Neuron (in vitro differentiated cells): ENCODE measurements around the gene PMIS2.

ENCODE experiments used
- H2AFZ ChIP-seq: one replicate; pipeline ENCODE4 v1.6.1; 2013; ENCODE audit warnings: low read depth, mild to moderate bottlenecking, inconsistent platforms, low read length, moderate library complexity
- H3K27me3 ChIP-seq: one replicate; pipeline ENCODE4 v1.6.1; 2013; ENCODE audit warnings: low read length; ENCODE audit not compliant: insufficient read depth
- H3K36me3 ChIP-seq: one replicate; pipeline ENCODE4 v1.6.1; 2013; ENCODE audit warnings: low read length; ENCODE audit not compliant: insufficient read depth
- H3K4me1 ChIP-seq: one replicate; pipeline ENCODE4 v1.6.1; 2013; ENCODE audit warnings: low read length; ENCODE audit not compliant: insufficient read depth
- H3K4me3 ChIP-seq: 2 replicates; pipeline ENCODE4 v1.5.1; 2013; ENCODE audit warnings: mild to moderate bottlenecking, low read length, moderate library complexity
- H3K9me3 ChIP-seq: one replicate; pipeline ENCODE4 v1.6.1; 2013; ENCODE audit warnings: low read length

PMIS2 gene

DNA sequence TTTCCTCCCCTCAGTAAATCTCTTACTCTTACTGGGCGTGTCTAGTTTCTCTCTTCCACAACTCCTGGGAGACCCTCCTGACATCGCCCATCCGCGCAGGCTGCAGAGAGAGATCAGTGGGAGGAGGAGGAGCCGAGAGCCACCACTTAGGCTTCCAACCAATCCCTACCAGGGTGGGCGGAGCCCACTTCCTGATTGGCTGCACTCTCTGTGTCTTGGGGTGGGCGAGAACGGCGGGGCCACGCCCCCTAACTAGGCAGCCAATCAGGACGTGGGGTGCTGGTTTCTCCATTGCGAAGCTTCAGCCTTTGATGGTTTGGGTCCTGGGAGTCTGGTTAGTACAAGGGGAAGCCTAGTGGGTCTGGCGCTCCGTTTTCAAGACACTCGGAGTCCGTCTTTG lies at the start of gene PMIS2:
Gene PMIS2 (plus strand): TSS at position 326 of the 400 bp plus-strand sequence. CDS start 87 bp downstream, outside the sequence.
- H3K9me3 ChIP-seq = no peaks in the 10 kb centered on the region
- H3K27me3 ChIP-seq = no peaks in the 10 kb centered on the region
- no peak within 1 kb of the TSS for H3K4me3 ChIP-seq
- H3K4me1 ChIP-seq = peaks cover 9% of the 10 kb centered on the region
- no peaks in the 10 kb centered on the region for H3K36me3 ChIP-seq
- no peak within 1 kb of the TSS for H2AFZ ChIP-seq

GRCh38 chr19:35539314-35539713 lies 46.7 kb upstream of the PMIS2 start:
- no peaks in the 10 kb centered on the region for H3K9me3 ChIP-seq
- H3K27me3 ChIP-seq = no peaks in the 10 kb centered on the region
- peaks cover 1% of the 10 kb centered on the region for H3K4me1 ChIP-seq
- H3K4me3 ChIP-seq = no peak overlapping the region
- no peaks in the 10 kb centered on the region for H3K36me3 ChIP-seq
- H2AFZ ChIP-seq = no peak overlapping the region

GRCh38 chr19:35539850-35540249 lies 46.1 kb upstream of the PMIS2 start:
- Histone ChIP-seq H3K4me1 (peaks cover 6% of the 10 kb centered on the region), H3K9me3 (no peaks in the 10 kb centered on the region), H3K4me3 (no peak overlapping the region), H2AFZ (no peak overlapping the region), H3K27me3 (no peaks in the 10 kb centered on the region), H3K36me3 (no peaks in the 10 kb centered on the region)

- Histone ChIP-seq H3K9me3 (no peaks in the 10 kb centered on the region), H3K36me3 (no peaks in the 10 kb centered on the region), H3K4me3 (no peak overlapping the region), H3K27me3 (no peaks in the 10 kb centered on the region), H2AFZ (no peak overlapping the region), H3K4me1 (peaks cover 6% of the 10 kb centered on the region)
Observed at GRCh38 chr19:35540356-35540927, 45.5 kb upstream of the PMIS2 start.

DNA sequence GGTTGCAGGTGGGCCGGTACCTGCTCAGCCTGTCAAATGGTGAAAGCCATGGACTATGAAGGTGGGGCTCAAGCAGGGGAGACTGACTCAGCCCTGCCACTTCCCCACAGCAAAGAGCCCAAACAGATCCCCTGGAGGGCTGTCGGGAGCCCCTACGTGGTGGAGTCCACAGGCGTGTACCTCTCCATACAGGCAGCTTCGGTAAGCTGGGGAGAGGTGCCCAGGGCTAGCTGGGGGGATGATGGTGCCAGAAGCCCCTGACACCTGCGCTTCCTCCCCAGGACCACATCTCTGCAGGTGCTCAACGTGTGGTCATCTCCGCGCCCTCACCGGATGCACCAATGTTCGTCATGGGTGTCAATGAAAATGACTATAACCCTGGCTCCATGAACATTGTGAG lies 43.8 kb upstream of the PMIS2 start:
- Histone ChIP-seq H3K9me3 (no peaks in the 10 kb centered on the region), H3K4me1 (peaks cover 13% of the 10 kb centered on the region), H3K36me3 (no peaks in the 10 kb centered on the region), H2AFZ (no peak overlapping the region), H3K27me3 (no peaks in the 10 kb centered on the region), H3K4me3 (no peak overlapping the region)

GRCh38 chr19:35543280-35544109 lies 42.5 kb upstream of the PMIS2 start:
- peaks cover 13% of the 10 kb centered on the region for H3K4me1 ChIP-seq
- H3K9me3 ChIP-seq = no peaks in the 10 kb centered on the region
- H3K36me3 ChIP-seq = no peaks in the 10 kb centered on the region
- H3K27me3 ChIP-seq = no peaks in the 10 kb centered on the region
- H2AFZ ChIP-seq = no peak overlapping the region
- H3K4me3 ChIP-seq = no peak overlapping the region

DNA sequence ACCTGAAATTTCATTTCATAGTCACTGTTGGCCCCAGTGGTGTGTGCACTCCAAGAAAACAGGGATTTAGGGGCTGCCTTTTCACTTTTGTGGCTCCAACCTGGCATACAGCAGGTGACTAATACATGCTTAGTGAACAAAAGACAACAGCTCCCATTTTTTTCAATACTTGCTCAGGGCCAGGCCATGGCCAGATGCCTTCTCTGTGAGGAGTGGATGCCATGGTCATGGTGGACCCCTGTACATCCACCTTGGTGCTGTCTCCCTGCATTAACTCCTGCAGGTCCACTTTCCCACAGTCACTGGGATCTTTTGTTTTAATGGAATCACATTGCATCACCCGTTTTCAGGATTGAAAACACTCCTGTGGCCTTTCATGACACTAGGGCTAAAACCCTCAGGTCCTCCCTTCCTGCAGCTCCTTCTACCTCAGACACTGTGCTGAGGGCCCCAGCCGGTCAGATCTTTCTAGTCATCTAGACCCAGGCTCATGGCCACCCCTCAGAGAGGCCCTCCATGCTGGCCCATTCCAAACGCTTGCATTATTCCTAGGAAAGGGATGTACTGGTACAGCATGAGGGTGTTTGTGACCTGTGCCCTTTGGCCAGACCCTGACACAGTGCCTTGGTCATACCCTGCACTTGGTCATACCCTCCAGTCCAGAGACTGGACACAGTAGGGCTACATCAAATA lies 41.7 kb upstream of the PMIS2 start:
- H3K9me3 ChIP-seq = no peaks in the 10 kb centered on the region
- H3K36me3 ChIP-seq = no peaks in the 10 kb centered on the region
- no peaks in the 10 kb centered on the region for H3K27me3 ChIP-seq
- H3K4me1 ChIP-seq = peaks cover 13% of the 10 kb centered on the region
- peak overlapping the region; percentile 58 for H3K4me3 ChIP-seq
- H2AFZ ChIP-seq = no peak overlapping the region

- Histone ChIP-seq H3K9me3 (no peaks in the 10 kb centered on the region), H3K36me3 (no peaks in the 10 kb centered on the region), H3K4me1 (peaks cover 13% of the 10 kb centered on the region), H3K4me3 (peak within 1 kb of the TSS; percentile 58), H3K27me3 (no peaks in the 10 kb centered on the region), H2AFZ (peak within 1 kb of the TSS; percentile 86)
Observed at GRCh38 chr19:35545001-35545854, 40.7 kb upstream of the PMIS2 start, which contains the start of gene TMEM147. TMEM147 (plus strand) TSS chr19:35545626; CDS start chr19:35545740, 114 bp downstream.

GRCh38 chr19:35545855-35546381 lies 40.1 kb upstream of the PMIS2 start:
- no peaks in the 10 kb centered on the region for H3K27me3 ChIP-seq
- no peaks in the 10 kb centered on the region for H3K9me3 ChIP-seq
- H3K4me1 ChIP-seq = peaks cover 13% of the 10 kb centered on the region
- no peaks in the 10 kb centered on the region for H3K36me3 ChIP-seq
- peak overlapping the region; percentile 58 for H3K4me3 ChIP-seq
- peak overlapping the region; percentile 86 for H2AFZ ChIP-seq

- no peaks in the 10 kb centered on the region for H3K27me3 ChIP-seq
- peaks cover 13% of the 10 kb centered on the region for H3K4me1 ChIP-seq
- no peaks in the 10 kb centered on the region for H3K9me3 ChIP-seq
- peak overlapping the region; percentile 58 for H3K4me3 ChIP-seq
- no peak overlapping the region for H2AFZ ChIP-seq
- no peaks in the 10 kb centered on the region for H3K36me3 ChIP-seq
Observed at GRCh38 chr19:35546532-35546931, 39.4 kb upstream of the PMIS2 start.

DNA sequence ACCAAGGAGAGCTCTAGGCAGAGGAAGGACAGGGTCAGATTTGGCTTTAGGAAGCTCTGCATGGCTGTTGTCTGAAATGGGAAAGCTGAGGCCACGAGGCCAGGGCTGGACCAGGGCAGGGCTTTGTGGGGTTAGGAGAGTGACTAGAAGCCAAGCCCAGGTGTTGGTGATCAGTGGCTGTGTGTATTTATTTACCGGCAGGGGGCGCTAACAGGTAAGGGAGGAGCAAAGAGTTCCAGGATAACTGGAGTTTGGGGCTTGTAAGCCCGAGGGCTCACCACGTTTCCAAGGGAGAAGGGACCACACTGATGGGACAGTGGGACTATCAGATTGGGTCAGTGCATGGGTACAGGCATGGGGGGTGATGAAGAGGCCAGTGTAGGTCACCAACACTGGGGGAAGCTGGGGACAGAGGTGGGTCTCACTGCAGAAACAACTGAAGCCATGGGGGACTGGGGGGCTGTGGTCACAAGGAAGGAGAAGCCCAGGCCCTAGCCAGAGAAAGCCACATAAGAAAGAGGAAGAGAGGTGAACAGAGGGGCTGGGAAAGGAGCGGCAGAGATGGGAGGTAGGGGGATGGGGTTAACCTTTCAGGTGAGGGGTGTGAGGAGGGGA lies 36.7 kb upstream of the PMIS2 start:
- Histone ChIP-seq H3K9me3 (no peaks in the 10 kb centered on the region), H3K4me1 (peaks cover 12% of the 10 kb centered on the region), H3K27me3 (peaks cover 5% of the 10 kb centered on the region), H3K4me3 (no peak overlapping the region), H2AFZ (no peak overlapping the region), H3K36me3 (no peaks in the 10 kb centered on the region)

GRCh38 chr19:35549879-35550523 lies 36.0 kb upstream of the PMIS2 start:
- H3K4me1 ChIP-seq = peaks cover 7% of the 10 kb centered on the region
- peaks cover 12% of the 10 kb centered on the region for H3K27me3 ChIP-seq
- no peak overlapping the region for H3K4me3 ChIP-seq
- no peak overlapping the region for H2AFZ ChIP-seq
- no peaks in the 10 kb centered on the region for H3K9me3 ChIP-seq
- no peaks in the 10 kb centered on the region for H3K36me3 ChIP-seq
